SJSA1 (cell line): ENCODE results near the gene CPNE5. TPM values are rescaled to one million over a fixed set of nuclear protein-coding genes. Genes with fewer than 3 reads are reported as not detected.
A peak's percentile ranks its signal among the peaks of the same experiment; 100 is the strongest.

Source experiments
- DNase-seq, 2 experiments: peaks; one replicate each; pipeline ENCODE4 v3.0.0-alpha.2; 2015 to 2020; ENCODE audit warnings: low spot score in 2 of 2, low read depth in 1 of 2
- H3K27ac ChIP-seq: fragments of 250-450 bp; sonication (Bioruptor Pico); 2 replicates; pipeline ENCODE4 v1.5.1; 2020; ENCODE audit warnings: mild to moderate bottlenecking, moderate library complexity
- H3K27me3 ChIP-seq: fragments of 250-450 bp; sonication (Bioruptor Pico); replicated peaks from 2 replicates; pipeline ENCODE4 v1.5.1; 2020; ENCODE audit warnings: mild to moderate bottlenecking, moderate library complexity
- H3K36me3 ChIP-seq: fragments of 250-450 bp; sonication (Bioruptor Pico); 2 replicates; pipeline ENCODE4 v1.5.1; 2020; ENCODE audit warnings: mild to moderate bottlenecking
- H3K4me1 ChIP-seq: fragments of 250-450 bp; sonication (Bioruptor Pico); replicated peaks from 2 replicates; pipeline ENCODE4 v1.6.1; 2021; ENCODE audit warnings: mild to moderate bottlenecking
- H3K4me3 ChIP-seq: fragments of 250-450 bp; sonication (Bioruptor Pico); 2 replicates; pipeline ENCODE4 v1.5.1; 2020; ENCODE audit warnings: mild to moderate bottlenecking
- H3K9me3 ChIP-seq: fragments of 250-450 bp; sonication (Bioruptor Pico); replicated peaks from 2 replicates; pipeline ENCODE4 v1.5.1; 2020; ENCODE audit warnings: mild to moderate bottlenecking
- total RNA-seq: library from RNA; depleted of rRNA; stranded (reverse); fragments of >200 nt; shearing (Covaris generic); gene quantifications from 2 replicates; pipeline ENCODE4 v1.2.3, GENCODE V29; 2014

Gene CPNE5
- total RNA-seq, 1 experiment from 2014 or later, result 0.08 TPM

DNA sequence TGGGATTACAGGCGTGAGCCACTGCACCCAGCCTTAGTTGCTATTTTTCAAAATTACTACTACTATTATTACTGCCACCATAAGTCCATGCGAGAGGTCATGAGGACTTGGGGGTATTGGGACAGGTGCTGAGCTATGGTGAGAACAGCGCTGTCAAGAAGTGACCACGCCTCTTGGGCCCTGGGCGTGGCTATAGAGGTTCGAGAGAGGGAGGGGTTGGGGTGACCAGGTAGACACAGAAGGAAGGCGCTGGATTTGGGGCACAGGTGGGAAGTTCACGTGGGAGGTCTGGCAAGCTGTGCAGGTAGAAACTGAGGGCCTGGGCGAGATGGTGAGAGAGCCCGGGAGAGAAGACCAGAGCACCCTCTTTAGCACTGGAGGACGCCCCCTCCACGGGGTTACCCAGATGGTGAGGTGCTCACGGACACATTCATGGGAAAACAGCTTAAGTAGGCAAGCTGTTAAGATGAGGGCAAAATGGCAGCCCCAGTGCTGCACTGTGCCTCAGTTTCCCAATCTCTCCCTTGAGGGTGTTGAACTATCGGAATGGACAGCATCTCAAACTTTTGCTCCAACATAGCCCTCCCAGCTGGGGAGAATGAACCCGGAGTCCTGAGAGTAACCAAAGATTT, 80.6 kb downstream of the CPNE5 start:
- no peak for DNase-seq
- H3K36me3 ChIP-seq, result no peaks in the 10 kb centered on the region
- peaks cover 10% of the 10 kb centered on the region for H3K4me1 ChIP-seq
- no peaks in the 10 kb centered on the region for H3K27me3 ChIP-seq
- no peak overlapping the region for H3K27ac ChIP-seq
- H3K9me3 ChIP-seq, result no peaks in the 10 kb centered on the region
- no peak overlapping the region for H3K4me3 ChIP-seq

DNA sequence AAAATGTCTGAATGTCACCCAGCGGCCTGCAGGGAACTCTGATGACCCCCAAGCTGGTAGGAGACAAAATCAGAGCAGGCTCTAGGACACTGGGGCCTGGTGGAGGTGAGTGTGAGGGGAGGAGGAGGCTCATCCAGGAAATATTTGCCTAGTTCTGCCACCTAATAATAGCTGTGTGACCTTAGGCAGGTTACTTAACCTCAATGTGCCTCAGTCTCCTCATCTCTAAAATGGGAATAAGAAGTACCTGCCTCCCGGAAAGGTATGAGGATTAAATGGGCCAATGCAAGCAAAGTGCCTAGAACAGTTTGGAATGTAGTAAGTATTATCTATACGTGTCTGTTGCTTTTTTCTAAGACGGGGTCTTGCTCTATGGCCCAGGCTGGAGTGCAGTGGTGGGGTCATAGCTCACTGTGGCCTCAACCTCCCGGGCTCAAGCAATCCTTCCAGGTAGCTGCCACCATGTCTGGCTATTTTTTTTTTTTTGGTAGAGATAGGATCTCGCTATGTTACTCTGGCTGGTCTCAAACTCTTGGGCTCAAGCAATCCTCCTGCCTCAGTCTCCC, 81.2 kb downstream of the CPNE5 start:
- no peak overlapping the region for H3K4me3 ChIP-seq
- DNase-seq, result no peak
- no peaks in the 10 kb centered on the region for H3K27me3 ChIP-seq
- H3K27ac ChIP-seq, result no peak overlapping the region
- H3K4me1 ChIP-seq, result peaks cover 10% of the 10 kb centered on the region
- H3K36me3 ChIP-seq, result no peaks in the 10 kb centered on the region
- H3K9me3 ChIP-seq, result no peaks in the 10 kb centered on the region

- H3K27me3 ChIP-seq, result no peaks in the 10 kb centered on the region
- no peaks in the 10 kb centered on the region for H3K36me3 ChIP-seq
- no peaks in the 10 kb centered on the region for H3K9me3 ChIP-seq
- H3K4me3 ChIP-seq, result no peak overlapping the region
- no peak for DNase-seq
- H3K4me1 ChIP-seq, result peaks cover 10% of the 10 kb centered on the region
- H3K27ac ChIP-seq, result no peak overlapping the region
These were observed 82.0 kb downstream of the CPNE5 start for GRCh38 chr6:36757206-36757605.

- Histone ChIP-seq H3K4me3 (no peak overlapping the region), H3K9me3 (no peaks in the 10 kb centered on the region), H3K4me1 (peaks cover 10% of the 10 kb centered on the region), H3K27me3 (no peaks in the 10 kb centered on the region), H3K36me3 (no peaks in the 10 kb centered on the region), H3K27ac (no peak overlapping the region)
- no peak for DNase-seq
These were observed 82.5 kb downstream of the CPNE5 start for GRCh38 chr6:36756786-36757185.

GRCh38 chr6:36755435-36756348, 83.6 kb downstream of the CPNE5 start:
- H3K36me3 ChIP-seq, result no peaks in the 10 kb centered on the region
- H3K27ac ChIP-seq, result 0 out of 2 replicates have a peak overlapping the region, but pooled peaks have one; percentile 11
- H3K27me3 ChIP-seq, result no peaks in the 10 kb centered on the region
- H3K4me3 ChIP-seq, result no peak overlapping the region
- H3K9me3 ChIP-seq, result no peaks in the 10 kb centered on the region
- peaks cover 10% of the 10 kb centered on the region for H3K4me1 ChIP-seq
- peak; percentile 45 to 61 for DNase-seq

DNA sequence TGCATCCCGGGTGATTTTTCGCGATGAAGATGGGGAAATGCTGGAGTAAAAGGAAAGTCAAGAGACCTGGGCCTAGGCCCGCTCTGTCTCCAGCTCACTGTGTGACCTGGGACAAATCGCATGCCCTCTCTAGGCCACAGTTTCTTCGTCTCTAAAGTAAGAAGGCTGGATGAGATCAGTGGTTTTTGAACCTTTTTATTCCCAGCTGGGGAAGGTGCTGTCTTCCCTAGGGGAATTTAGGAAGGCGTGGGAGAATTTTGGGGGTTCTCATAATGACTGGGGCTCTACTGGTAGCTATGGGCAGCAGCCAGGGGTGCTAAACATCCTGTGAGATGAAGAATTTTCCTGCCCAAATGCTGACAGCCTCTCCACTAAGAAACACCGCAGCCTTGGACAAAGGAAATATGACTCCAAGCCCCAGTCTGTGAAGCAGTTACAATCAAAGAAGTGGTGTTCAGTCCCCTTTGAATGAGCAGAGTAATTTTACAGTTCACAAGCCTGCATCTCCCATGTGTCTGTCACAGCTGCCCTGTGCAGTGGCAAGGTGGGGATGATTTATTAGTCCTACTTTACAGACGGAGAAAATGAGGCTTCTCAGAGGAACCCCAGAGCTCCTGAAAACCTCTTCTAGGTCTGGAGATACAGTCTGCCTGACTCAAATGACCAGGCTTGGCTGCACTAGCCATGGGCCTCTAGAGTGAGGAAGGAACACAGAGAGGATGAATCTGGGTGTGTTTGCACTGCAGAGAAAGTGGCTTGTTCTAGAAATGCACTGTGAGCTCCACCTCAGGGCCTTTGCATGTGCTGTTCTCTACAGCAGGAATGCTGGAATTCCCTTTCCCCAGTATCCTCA, 84.4 kb downstream of the CPNE5 start:
- H3K4me3 ChIP-seq, result no peak overlapping the region
- H3K9me3 ChIP-seq, result no peaks in the 10 kb centered on the region
- peaks cover 10% of the 10 kb centered on the region for H3K4me1 ChIP-seq
- no peaks in the 10 kb centered on the region for H3K36me3 ChIP-seq
- H3K27me3 ChIP-seq, result no peaks in the 10 kb centered on the region
- no peak overlapping the region for H3K27ac ChIP-seq
- DNase-seq, result no peak

- H3K9me3 ChIP-seq, result no peaks in the 10 kb centered on the region
- peaks cover 10% of the 10 kb centered on the region for H3K4me1 ChIP-seq
- H3K4me3 ChIP-seq, result no peak overlapping the region
- H3K27me3 ChIP-seq, result no peaks in the 10 kb centered on the region
- DNase-seq, result no peak
- H3K27ac ChIP-seq, result no peak overlapping the region
- no peaks in the 10 kb centered on the region for H3K36me3 ChIP-seq
These were observed 85.4 kb downstream of the CPNE5 start for GRCh38 chr6:36753671-36754405.

DNA sequence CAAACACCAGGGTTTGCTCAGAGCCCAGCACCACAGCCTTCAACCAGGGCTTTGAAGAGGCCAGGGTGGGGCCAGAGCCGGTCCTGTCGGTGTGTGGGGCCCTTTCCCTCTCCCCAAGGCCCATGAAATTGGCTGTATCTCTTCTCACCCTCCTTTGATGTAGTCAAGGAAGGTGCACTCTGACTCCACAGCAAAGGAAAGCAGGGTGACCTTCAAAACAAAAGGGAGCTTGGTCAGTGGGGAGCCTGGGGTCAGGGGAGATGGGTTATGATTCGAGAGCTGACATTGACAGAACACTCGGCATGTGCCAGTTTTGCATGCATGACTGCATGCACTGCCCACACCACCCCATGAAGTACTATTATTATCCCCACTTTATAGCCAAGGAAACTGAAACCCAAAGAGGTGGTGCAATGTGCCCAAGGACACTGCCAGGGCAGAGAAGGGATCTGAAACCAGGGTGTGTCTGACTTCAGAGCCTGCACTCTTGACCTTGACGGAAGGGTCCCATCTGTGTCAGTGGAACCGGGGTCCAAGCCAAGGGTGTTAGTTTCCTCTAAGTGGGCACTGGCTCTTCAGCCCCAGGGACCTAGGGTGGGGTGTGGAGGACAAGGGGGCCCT, 86.2 kb downstream of the CPNE5 start:
- no peak for DNase-seq
- Histone ChIP-seq H3K4me3 (no peak overlapping the region), H3K27ac (no peak overlapping the region), H3K9me3 (peaks cover 5% of the 10 kb centered on the region; the same call in 1 of the 2 replicates), H3K4me1 (peaks cover 10% of the 10 kb centered on the region), H3K27me3 (no peaks in the 10 kb centered on the region), H3K36me3 (no peaks in the 10 kb centered on the region)

- Histone ChIP-seq H3K27ac (no peak overlapping the region), H3K4me1 (peaks cover 10% of the 10 kb centered on the region), H3K36me3 (no peaks in the 10 kb centered on the region), H3K27me3 (no peaks in the 10 kb centered on the region), H3K9me3 (peaks cover 5% of the 10 kb centered on the region), H3K4me3 (no peak overlapping the region)
- no peak for DNase-seq
These were observed 86.9 kb downstream of the CPNE5 start for GRCh38 chr6:36752187-36752885.

DNA sequence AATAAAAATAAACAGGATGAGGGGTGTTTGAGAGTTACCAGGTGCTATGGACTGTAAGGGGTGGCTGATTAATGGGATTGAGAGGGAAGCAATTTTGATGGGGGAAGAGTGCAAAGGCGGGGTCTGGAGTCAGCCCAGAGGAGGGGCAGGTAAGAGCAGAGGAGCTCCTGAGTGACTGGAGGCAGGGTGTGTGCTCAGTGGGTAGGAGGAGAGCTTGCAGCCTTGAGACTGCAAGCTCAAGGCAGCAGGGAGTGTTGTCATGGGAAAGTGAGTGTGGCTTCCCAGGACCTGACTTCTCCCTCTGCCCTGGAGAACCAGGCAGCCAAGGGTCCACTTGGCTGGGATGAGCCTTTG, 87.4 kb downstream of the CPNE5 start:
- DNase-seq, result no peak
- no peaks in the 10 kb centered on the region for H3K27me3 ChIP-seq
- H3K9me3 ChIP-seq, result peaks cover 5% of the 10 kb centered on the region
- H3K4me1 ChIP-seq, result peaks cover 10% of the 10 kb centered on the region
- H3K36me3 ChIP-seq, result no peaks in the 10 kb centered on the region
- H3K27ac ChIP-seq, result no peak overlapping the region
- no peak overlapping the region for H3K4me3 ChIP-seq

DNA sequence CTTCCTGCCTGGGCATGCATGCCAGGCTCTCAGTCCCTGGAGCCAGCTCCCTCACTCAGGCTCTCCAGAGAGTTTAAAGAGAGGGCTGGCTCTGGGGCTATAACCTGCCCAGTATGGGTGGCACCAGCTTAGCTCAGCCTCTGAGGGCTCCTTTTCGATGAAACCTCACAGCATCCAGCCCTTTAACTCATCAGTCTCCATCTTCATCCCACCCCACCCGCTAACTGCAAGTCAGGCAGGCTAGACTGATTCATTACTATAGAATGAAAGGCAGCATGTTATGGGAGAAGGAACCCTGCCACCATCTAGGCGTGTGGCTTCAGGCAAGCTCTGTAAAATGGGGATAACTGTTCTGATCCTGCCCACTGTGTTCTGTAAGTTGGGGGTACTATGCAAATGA, 88.2 kb downstream of the CPNE5 start:
- Histone ChIP-seq H3K4me3 (no peak overlapping the region), H3K27me3 (no peaks in the 10 kb centered on the region), H3K4me1 (peaks cover 7% of the 10 kb centered on the region), H3K9me3 (peaks cover 5% of the 10 kb centered on the region), H3K27ac (no peak overlapping the region), H3K36me3 (no peaks in the 10 kb centered on the region)
- no peak for DNase-seq

- Histone ChIP-seq H3K9me3 (peaks cover 5% of the 10 kb centered on the region), H3K4me1 (no peaks in the 10 kb centered on the region), H3K27me3 (no peaks in the 10 kb centered on the region), H3K36me3 (no peaks in the 10 kb centered on the region), H3K27ac (no peak overlapping the region), H3K4me3 (no peak overlapping the region)
- DNase-seq, result no peak
These were observed 89.3 kb downstream of the CPNE5 start for GRCh38 chr6:36749829-36750489.
